ENCODE results near the gene HMGCL. TPM values are rescaled to one million over a fixed set of nuclear protein-coding genes. Genes with fewer than 3 reads are reported as not detected.
"Not testable (repeated sequence)": the region's sequence is repeated elsewhere in the genome, so short reads cannot be mapped to it uniquely, and the experiment has no call there.

The HMGCL gene
- total RNA-seq, 4 donors from 2014 or later, result 31.0 to 46.6 (median 32.6) TPM

DNA sequence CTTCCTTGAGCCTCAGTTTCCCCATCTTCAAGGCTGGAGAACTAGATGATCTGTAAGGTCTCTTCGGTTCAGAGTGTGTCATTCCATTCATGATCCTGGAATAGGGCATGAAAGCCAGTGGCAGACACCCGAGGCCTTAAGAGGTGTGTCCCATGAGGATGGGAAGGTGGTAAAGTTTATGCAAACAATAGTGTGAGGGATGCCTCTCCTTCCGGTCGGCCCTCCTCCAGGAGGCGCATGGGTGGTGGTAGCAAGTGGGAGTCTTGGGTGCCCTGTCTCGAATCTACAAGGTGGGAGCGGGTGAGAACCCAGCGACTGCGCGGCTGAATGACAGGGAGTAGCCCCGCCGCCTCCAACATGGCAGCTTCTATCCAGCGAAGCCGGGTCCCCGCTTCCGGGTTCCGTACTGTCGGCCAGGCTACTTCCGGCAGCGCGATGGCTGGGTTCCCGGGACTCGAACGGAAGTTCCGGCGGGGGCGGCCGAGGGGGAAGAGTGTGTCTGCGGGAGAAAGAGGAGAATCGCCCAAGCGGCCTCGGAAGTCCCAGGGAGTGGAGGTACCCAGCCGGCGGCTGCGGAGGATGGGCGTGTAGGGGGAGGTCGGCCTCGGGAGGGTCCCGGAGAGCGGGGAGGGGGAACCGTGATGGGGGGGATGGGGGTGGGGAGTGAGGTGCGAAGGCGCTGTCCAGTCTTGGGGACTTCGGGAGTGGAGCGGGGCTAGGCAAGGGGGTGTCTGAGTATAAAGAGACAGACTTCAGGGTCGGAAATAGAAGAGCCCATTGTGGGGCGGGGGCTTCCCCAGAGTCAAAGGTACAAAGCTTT lies 34.3 kb downstream of the HMGCL start, which contains the start of gene LYPLA2:
Gene LYPLA2 (plus strand): TSS at position 450 of the 820 bp plus-strand sequence. CDS start 1,538 bp downstream, outside the sequence.
- H3K27ac ChIP-seq, result peak within 1 kb of the TSS; percentile 61 to 78
- peak; percentile 92 to 95 for DNase-seq
- no peaks in the 10 kb centered on the region for H3K9me3 ChIP-seq
- peak within 1 kb of the TSS; percentile 73 to 76 for H3K4me3 ChIP-seq
- intact Hi-C loops (cut with DNase I; ENCODE audit: low total_unique reads), result no loop called here
- no peaks in the 10 kb centered on the region for H3K27me3 ChIP-seq
- TF ChIP-seq, protein P1, sequence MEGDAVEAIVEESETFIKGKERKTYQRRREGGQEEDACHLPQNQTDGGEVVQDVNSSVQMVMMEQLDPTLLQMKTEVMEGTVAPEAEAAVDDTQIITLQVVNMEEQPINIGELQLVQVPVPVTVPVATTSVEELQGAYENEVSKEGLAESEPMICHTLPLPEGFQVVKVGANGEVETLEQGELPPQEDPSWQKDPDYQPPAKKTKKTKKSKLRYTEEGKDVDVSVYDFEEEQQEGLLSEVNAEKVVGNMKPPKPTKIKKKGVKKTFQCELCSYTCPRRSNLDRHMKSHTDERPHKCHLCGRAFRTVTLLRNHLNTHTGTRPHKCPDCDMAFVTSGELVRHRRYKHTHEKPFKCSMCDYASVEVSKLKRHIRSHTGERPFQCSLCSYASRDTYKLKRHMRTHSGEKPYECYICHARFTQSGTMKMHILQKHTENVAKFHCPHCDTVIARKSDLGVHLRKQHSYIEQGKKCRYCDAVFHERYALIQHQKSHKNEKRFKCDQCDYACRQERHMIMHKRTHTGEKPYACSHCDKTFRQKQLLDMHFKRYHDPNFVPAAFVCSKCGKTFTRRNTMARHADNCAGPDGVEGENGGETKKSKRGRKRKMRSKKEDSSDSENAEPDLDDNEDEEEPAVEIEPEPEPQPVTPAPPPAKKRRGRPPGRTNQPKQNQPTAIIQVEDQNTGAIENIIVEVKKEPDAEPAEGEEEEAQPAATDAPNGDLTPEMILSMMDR (IDR thresholded peaks at IDR 0.05), result no peak
- TF ChIP-seq POLR2A (IDR thresholded peaks at IDR 0.05), result peak; percentile 15 to 40
- H3K4me1 ChIP-seq, result peaks cover 0 to 12% of the 10 kb centered on the region in 2 donors
- H3K36me3 ChIP-seq, result no peaks in the 10 kb centered on the region

DNA sequence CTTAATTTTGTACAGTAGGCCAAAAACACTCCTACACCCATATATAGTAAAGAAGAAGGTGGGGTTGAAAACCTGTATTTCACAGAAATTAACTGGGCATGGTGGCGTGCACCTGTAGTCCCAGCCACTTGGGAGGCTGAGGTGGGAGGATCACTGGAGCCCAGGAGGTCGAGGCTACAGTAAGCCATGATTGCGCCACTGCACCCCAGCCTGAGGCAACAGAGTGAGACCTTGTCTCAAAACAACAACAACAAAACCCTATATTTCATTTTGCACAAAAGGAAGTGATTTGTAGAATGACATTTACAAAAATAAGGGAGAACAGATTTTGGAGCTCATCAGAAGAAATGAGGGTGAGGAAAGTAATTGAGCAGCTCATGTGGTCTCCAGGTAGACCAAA lies 36.5 kb downstream of the HMGCL start:
- Histone ChIP-seq H3K27me3 (no peaks in the 10 kb centered on the region), H3K4me1 (peaks cover 0 to 12% of the 10 kb centered on the region in 2 donors), H3K36me3 (no peaks in the 10 kb centered on the region), H3K4me3 (no peak overlapping the region), H3K9me3 (no peaks in the 10 kb centered on the region), H3K27ac (no peak overlapping the region)
- DNase-seq, result no peak
- TF ChIP-seq, protein P1 (IDR thresholded peaks at IDR 0.05), result no peak
- TF ChIP-seq POLR2A (IDR thresholded peaks at IDR 0.05), result no peak
- intact Hi-C loops (cut with DNase I; ENCODE audit: low total_unique reads), result no loop called here

DNA sequence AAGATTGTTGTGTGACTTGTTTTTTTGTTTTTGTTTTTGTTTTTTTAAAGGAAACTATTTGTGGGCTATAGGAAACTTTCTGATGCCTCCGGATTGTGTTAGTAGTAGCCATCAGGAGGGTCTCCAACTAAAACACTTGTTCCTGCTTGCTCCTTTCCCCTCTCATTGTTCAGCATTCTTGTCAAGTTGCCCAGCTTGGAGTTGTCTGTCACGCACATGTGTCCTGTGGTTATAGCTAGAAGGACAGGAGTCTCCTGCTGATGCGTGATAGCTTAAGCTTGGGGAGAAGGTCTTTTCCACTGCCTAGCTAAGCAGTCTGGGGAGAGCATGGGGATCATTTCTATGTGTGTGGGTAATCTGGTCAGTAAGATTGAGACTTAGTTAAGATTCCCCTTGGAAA lies 37.5 kb downstream of the HMGCL start:
- Histone ChIP-seq H3K4me1 (peaks cover 0 to 11% of the 10 kb centered on the region in 2 donors), H3K27ac (no peak overlapping the region), H3K4me3 (no peak overlapping the region), H3K36me3 (no peaks in the 10 kb centered on the region), H3K27me3 (no peaks in the 10 kb centered on the region), H3K9me3 (no peaks in the 10 kb centered on the region)
- TF ChIP-seq, protein P1 (IDR thresholded peaks at IDR 0.05), result no peak
- no peak for TF ChIP-seq POLR2A (IDR thresholded peaks at IDR 0.05)
- DNase-seq, result no peak
- intact Hi-C loops (cut with DNase I; ENCODE audit: low total_unique reads), result no loop called here

DNA sequence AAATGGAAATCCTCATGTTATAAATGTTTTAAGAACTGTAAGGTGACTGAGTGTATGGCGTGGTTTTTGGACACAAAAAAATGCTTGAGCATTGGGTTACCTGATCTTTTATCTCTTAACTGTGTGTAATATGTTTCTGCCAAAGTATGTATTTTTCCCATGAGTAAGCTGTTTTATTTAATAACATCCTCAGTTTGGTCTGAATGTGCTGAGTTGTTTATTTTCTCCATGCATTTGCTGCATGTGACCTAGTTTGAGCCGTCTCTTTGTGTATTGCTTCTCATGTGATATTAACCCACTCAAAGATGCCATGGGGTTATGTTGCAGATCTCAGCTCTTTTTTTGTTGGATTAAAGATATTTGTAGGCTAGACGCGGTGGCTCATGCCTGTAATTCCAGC lies 40.4 kb downstream of the HMGCL start:
- Histone ChIP-seq H3K36me3 (no peaks in the 10 kb centered on the region), H3K4me3 (no peak overlapping the region), H3K9me3 (no peaks in the 10 kb centered on the region), H3K27ac (no peak overlapping the region), H3K4me1 (no peaks in the 10 kb centered on the region), H3K27me3 (no peaks in the 10 kb centered on the region)
- intact Hi-C loops (cut with DNase I; ENCODE audit: low total_unique reads), result no loop called here
- no peak for DNase-seq
- TF ChIP-seq POLR2A (IDR thresholded peaks at IDR 0.05), result no peak
- TF ChIP-seq, protein P1 (IDR thresholded peaks at IDR 0.05), result no peak

DNA sequence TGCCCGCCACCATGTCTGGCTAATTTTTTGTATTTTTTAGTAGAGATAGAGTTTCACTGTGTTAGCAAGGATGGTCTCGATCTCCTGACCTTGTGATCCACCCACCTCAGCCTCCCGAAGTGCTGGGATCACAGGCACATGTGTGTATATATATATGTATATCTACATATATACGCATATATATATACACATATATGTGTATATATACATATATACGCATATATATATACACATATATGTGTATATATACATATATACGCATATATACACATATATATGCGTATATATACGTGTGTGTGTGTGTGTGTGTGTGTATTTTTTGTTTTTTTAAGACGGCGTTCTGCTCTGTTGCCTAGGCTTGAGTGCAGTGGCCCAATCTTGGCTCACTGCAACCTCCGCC lies 42.1 kb downstream of the HMGCL start:
- H3K27ac ChIP-seq; H3K36me3 ChIP-seq; H3K4me3 ChIP-seq; intact Hi-C loops (cut with DNase I; ENCODE audit: low total_unique reads); DNase-seq; H3K9me3 ChIP-seq; H3K4me1 ChIP-seq; H3K27me3 ChIP-seq: not testable (repeated sequence)

Data from uterus (tissue), 4 donors.